GM19328 (cell line): ENCODE results near the gene PTPRN2.
"Not testable (repeated sequence)": the region's sequence is repeated elsewhere in the genome, so short reads cannot be mapped to it uniquely, and the experiment has no call there.

Source experiments
- ATAC-seq: cut with Tn5 transposase; IDR thresholded peaks from one replicate; pipeline ENCODE4 v1.9.1; 2021; ENCODE audit warnings: mild to moderate bottlenecking, moderate library complexity; ENCODE audit not compliant: unreplicated experiment

Gene PTPRN2

DNA sequence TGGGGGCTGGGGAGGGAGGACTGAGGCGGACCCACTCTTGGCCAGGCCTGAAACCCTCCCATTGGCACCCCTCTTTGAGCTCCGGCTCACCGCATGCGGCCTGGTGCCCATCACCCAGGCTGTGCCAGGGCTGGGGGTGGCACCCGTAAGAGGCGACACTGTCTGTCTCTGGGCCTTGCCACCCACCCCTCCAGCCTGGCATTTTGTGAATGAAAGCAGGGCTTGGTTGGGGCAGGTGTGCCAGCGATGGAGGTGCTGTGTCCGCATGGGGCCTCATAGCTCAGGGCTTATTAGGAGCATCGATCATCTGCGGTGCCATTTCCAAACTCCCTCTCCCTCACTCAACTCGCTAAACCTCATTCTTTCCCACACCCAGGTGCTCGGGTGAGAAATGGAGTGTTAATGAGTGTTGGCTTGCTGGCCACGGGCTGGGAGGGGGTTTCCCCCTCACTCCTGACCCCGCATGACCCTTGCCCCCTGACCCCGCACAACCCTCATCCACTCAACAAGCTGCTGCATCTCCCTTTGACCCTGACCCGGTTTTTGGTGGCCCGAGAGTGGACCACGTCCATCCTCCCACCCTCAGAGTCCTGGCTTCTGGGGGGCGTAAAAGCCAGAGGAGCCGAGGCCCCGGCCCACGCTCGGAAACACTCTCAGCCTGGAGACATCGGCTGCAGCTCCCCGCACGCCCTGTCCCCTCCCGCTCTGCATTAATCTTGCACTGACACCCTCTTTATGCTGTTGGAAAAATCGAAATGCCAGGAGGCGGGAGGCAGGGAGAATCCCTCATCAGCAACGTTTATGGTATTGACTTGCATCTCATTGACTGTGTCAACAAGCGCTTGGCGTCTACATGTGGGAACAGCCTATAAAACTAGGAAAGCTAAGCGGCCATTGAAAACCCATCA lies 1089.6 kb downstream of the PTPRN2 start:
- ATAC-seq: no peak

DNA sequence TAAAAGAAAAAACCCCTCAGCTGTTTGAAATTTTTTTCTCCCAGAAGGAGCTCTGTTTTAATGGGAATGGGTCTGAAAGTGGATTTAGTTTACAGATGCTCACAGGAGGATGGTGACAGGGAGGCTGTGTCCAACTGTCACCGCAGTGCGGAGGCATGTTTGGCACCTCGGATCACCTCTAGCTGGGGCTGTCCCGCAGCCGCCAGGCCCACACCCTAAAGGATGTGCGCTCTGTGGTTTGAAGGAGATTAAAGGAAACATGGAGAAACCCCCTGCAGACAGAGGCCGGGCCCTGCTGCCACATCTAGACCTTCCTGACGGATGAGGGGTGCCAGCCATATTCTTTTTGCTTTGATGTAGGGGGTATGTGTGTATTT lies 1090.3 kb downstream of the PTPRN2 start:
- ATAC-seq: no peak

DNA sequence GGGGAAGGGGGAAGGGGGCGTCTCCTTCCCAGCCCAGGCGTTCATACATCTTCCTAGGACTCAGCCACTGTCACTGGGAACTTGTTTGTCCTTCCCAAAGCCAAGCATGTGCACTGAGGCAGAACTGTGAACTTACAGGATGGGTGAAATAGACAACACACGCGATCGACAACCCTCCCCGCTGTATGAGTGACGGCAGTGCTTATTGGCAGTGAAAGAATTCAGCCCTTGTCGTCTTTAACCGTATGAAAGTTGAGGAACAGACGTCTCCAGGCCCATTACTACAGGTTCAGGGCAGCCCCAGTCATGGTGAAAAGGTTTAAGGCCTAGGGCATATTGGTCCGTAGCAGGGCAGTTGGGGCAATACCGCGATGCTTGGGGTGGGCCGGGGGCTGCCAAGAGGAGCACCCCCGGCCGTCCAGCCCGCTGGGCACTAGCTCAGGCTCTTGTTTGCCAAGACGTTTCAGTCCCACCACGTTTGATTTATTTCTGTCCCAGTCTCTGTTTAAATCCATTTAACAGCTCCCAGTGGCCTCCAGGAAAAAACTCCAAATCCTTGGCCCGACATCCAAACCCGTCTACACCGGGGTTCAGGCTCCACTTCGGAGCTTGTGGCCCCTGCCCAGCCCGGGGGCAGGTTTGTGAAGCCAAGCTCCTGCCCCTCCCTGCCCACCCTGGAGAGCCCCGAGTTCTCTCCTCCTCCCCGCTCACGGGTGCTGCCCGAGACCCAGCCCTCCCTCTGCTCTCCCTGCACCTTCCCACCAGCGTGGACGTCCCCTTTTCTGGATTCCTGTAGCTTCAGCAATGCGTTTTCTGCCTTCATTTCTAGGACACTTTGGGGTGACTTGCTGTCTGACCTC lies 1091.0 kb downstream of the PTPRN2 start:
- no peak for ATAC-seq

DNA sequence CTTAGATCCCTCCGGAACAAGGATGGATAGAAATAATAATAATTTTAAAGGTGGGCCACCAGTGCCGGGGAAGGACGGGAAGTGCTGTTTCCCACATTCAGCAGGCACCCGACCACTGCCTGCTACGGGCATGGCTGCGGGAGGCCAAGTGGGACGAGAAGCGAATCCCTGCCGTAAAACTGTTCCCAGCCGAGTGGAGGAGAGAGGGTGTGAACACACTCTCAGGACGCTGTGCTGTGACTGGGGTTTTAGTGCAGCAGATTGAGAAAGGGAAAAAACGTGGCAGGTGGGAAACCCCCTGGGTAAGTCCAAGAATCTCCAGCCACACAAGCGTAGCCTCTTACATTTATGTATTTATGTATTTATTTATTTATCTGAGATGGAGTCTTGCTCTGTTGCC lies 1092.0 kb downstream of the PTPRN2 start:
- ATAC-seq: no peak

DNA sequence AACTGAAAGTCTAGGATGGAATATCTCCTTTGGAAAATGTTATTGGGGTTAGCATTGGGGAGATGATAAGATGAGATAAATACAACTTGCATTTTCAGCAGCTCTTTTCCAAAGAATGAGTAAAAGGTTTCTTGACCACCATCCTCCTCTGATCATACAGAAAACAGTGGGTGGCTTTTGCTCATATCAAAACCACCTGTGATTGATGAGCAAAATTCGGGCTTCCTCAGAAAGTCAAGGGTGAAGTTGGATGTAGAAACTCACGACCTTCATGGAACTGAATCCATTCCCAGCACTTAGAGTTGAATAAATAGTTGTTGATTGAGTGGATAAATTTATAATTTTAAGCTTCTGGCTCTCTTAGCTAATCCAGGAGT lies 1092.5 kb downstream of the PTPRN2 start:
- ATAC-seq: no peak

DNA sequence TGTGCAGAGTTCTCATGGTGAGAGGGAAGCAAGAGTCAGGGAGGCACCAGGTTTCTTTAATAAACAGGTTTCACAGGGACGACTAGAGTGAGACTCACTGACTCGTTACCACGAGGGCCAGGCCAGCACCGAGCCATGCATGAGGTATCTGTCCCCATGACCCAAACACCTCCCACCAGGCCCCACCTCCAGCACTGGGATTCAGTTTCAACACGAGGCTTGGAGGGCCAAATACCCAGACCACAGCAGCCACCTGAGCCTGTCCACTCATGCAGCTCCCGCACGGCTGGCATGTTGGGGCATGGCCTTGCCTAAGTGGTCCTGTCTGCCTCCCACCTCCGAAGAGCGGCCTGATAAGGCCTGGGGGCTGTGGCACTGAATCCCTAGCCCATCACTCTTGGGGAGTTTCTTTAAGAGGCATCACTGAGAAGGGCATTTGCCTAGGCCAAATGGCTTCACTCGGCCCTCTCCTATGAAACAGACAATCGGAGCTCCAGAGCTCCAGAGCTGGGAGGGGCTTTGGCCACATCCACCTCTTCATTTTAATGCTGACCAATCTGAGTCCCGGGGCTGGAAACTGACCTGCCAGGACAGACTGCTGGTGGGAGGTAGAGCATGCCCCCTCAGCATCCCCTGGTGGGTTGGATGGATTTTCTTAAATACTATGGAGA lies 1093.0 kb downstream of the PTPRN2 start:
- ATAC-seq: no peak

DNA sequence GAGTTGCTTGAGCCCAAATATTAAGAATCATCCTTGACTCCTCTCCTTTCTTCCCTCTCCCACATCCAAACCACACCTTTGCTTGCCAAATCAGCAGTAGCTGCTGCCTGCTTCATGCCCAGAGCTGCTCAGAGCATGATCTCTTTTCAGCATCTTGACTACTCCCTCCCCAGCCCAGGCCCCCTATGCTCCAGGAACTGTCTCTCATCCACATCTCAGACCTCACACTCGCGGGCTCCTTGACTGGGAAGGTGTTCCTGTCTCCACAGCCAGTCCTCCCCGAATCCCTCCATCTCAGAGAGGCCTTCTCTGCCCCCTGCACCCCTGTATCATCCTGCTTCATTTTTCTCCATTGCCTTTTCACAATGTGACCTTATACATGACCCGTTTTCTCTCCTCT lies 1093.8 kb downstream of the PTPRN2 start:
- ATAC-seq: no peak

DNA sequence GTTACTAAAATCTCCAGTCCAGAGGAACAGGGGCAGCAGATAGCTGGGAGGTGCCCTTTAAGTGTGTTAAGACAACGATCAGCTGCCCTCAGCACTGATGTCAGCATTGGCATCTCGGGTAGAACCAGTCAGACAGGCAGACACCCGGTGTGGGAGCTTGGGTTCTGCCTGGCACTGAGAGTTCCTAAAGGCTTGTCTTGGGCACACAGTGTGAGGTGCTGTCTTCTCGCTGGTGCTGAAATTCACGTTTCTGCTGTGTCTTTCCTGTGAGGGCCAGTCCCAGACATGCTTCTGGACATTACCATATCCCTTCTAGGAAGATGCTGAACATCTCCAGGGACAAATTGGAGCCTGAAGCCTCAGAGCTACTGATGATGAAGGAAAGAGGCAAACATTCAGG lies 1094.6 kb downstream of the PTPRN2 start:
- no peak for ATAC-seq

DNA sequence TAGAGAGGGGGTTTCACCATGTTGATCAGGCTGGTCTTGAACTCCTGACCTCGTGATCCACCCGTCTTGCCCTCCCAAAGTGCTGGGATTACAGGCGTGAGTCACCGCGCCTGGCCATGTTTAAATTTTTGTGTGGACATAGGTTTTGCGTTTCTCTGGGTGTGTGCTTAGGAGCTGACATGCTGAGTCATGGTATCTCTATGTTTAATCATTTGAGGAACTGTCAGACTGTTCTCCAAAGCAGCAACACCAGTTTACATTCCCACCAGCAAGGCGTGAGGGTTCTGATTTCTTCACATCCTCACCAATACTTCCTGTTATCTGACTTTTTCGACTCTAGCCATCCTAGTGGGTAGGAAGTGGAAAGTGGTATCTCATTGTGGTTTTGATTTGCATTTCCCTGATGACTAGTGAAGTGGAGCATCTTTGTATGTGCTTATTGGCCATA lies 1097.1 kb downstream of the PTPRN2 start:
- ATAC-seq: no peak

DNA sequence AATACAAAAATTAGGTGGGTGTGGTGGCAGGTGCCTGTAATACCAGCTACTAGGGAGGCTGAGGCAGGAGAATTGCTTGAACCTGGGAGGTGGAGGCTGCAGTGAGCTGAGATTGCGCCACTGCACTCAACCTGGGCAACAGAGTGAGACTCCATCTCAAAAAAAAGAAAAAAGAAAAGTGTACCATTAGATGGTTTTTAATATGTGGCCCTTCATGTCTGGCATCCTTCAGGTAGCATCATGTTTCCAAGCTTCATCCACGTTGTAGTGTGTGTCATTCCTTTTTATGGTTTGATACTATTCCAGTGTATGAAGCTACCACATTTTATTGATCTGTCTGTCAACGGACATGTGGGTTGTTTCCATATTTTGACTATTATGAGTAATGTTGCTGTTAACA lies 1097.8 kb downstream of the PTPRN2 start:
- not testable (repeated sequence) for ATAC-seq
